Panc1 (cell line): ENCODE measurements around the gene NMRK2.

Experiments
- CTCF ChIP-seq: fragments of 450-650 bp; IDR thresholded peaks from 2 replicates; pipeline ENCODE4 v1.5.1; 2017; ENCODE audit warnings: mild to moderate bottlenecking
- POLR2AphosphoS5 ChIP-seq: IDR thresholded peaks from 2 replicates; pipeline ENCODE4 v1.6.1; 2012; ENCODE audit warnings: mild to moderate bottlenecking, low read depth, low read length, moderate library complexity
- REST ChIP-seq, 2 experiments: IDR thresholded peaks; 2 replicates each; pipeline ENCODE4 v1.6.1; 2011 to 2012; ENCODE audit warnings: low read depth in 2 of 2, control low read depth in 1 of 2, low read length in 1 of 2, mild to moderate bottlenecking in 1 of 2, moderate library complexity in 1 of 2; ENCODE audit not compliant: insufficient read depth in 1 of 2

DNA sequence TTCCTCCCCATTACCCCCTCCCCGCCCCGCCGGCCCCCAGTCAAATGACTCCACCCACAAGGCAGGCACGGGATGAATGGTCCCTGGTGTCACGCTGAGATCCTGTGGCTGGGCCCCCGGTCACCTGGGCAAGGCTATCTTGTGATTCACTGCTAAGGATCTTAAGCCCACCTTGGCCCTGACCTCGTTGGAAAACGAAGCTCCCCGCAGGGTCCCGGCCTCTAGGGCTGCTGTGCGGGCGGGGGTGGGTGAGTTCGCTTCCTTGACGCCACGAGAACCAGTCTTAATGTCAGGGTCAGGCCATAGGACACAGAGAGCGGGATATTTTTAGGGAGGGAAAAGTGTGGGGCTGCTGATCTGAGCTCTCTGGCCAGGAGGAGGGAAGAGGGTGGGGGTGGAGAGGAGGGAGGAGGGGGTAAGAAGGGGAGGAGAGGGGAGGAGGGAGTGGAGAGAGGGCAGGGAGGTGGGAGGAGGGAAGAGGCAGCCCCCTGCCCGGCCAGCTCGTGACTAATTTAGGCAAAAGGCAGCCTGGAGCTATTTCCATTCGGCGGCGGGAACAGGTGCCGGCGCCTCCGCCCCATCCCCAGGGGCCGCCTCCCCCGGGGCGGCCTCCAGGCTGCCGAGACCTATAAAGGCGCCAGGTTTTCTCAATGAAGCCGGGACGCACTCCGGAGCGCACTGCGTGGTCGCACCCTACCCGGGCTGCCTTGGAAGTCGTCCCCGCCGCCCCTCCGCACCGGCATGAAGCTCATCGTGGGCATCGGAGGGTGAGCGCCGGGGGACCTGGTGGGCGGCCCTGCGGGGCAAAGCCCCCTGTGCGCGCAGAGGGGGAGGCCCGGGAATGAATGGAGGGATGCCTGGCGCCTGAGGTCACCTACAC, at the start of gene NMRK2:
- TF ChIP-seq POLR2AphosphoS5 (no peak), REST (IDR thresholded peaks at IDR 0.05; ENCODE audit: insufficient read depth in 1 of 2, low read depth in 2 of 2, low read length in 1 of 2) (no peak), CTCF (no peak)
